ENCODE data around the gene PRKAB1.

PRKAB1 gene

DNA sequence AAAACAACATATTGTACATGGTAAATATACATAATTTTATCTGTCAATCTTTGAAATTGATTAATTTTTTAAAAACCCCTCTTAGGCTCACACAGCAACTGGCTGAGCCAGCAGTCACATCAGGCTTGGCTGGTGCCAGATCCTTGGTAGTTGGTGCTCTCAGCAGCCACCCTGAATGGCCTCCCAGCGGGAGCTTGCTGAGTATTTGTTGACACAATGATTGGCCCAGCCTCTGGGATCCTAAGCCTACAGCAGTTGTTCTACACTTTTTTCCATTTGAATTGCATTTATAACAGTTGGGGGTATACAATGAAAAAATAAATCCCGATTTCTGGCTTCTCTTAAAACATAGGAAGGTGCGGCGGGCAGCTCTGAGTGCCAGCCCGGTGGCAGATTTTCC, 11.1 kb downstream of the PRKAB1 start:
- DNase-seq (ENCODE audit: low read depth): no peak
- no peak overlapping the region for H3K4me3 ChIP-seq (ENCODE audit: low read length)
- TF ChIP-seq, protein P1, sequence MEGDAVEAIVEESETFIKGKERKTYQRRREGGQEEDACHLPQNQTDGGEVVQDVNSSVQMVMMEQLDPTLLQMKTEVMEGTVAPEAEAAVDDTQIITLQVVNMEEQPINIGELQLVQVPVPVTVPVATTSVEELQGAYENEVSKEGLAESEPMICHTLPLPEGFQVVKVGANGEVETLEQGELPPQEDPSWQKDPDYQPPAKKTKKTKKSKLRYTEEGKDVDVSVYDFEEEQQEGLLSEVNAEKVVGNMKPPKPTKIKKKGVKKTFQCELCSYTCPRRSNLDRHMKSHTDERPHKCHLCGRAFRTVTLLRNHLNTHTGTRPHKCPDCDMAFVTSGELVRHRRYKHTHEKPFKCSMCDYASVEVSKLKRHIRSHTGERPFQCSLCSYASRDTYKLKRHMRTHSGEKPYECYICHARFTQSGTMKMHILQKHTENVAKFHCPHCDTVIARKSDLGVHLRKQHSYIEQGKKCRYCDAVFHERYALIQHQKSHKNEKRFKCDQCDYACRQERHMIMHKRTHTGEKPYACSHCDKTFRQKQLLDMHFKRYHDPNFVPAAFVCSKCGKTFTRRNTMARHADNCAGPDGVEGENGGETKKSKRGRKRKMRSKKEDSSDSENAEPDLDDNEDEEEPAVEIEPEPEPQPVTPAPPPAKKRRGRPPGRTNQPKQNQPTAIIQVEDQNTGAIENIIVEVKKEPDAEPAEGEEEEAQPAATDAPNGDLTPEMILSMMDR (IDR thresholded peaks at IDR 0.05; ENCODE audit: insufficient read depth, low read depth, low read length, missing control alignments): no peak

DNA sequence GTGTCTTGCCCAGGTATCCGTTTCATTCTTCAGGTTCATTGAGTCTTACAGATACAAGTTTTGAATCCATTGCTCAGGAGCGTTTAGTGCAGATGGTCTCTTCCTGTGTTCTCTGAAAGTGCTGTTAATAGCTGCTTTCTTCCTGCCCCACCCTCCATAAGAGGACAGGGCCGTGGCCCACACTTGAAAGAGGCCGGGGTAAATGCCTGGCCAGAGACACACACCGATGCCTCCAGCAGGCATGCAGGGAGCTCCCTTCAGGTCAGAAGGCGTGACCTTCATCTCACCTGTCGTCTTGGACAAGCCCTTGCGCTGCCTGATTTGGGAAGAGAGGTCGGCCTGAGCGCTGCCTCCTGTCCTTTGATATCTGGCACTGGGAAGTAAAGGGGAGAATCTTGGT, 11.6 kb downstream of the PRKAB1 start:
- TF ChIP-seq, protein P1 (IDR thresholded peaks at IDR 0.05; ENCODE audit: insufficient read depth, low read depth, low read length, missing control alignments): no peak
- no peak overlapping the region for H3K4me3 ChIP-seq (ENCODE audit: low read length)
- DNase-seq (ENCODE audit: low read depth): no peak

DNA sequence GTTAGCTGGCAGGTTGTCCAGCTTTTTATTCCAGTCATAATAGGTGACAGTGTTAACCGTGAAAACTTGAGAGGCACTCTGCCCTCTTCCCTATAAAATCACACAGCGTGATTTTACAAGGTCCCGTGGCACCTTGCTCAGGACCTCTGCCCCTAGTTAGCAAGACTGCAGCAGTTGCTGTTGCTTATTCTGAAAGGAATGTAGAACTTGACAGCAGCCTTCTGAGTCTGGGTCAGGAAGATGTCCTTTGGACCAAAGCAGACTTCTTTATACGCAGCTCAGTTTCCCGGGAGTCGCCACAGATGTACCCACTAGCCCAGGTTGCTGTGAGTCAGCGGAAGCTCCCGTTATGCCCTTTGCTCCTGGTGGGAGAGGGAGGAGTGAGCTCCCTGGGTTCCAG, 13.2 kb downstream of the PRKAB1 start:
- no peak for DNase-seq (ENCODE audit: low read depth)
- H3K4me3 ChIP-seq (ENCODE audit: low read length): no peak overlapping the region
- TF ChIP-seq, protein P1 (IDR thresholded peaks at IDR 0.05; ENCODE audit: insufficient read depth, low read depth, low read length, missing control alignments): no peak

DNA sequence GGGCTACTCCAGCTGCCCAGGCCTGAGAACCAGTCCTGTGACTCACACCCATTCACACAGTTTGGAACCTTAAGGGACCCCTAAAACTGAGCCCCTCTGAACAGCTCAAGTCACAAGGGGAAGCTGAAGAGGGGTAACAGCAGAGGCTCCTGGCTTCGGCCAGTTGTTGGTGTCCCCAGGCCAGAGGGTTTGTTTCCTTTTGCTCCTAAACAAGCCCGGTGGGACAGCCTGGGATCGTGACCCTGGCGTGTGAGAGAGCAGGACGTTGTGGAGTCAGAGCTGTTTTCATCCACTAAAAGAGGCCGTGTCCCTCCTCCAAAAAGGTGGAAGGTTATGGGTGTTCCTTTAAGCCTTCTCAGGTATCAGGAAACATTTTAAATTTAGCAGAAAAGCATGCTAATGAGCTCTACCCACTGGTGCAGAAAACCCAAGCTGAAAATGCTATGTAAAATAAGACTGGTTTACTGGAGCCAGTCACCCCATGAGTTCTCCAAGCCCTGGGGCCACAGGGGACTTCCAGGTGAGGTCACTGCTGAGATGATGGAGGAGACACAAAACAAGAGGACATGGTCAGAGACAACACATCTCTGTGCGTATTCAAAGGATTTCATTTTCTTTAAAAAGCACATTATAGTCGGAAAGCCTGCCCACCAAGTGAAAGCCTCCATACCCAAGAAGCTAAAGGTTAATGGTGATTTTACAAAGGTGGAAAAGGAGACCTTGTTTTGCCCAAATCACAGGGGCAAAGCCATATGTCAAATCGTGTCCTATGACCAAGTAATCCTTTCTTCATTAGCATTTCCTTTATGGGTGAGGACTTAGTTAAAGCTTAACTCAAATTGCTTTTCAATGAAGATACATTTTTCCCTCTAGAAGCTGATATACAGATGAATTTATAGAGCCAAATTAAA, 14.1 kb downstream of the PRKAB1 start:
- DNase-seq (ENCODE audit: low read depth): peak; percentile 10
- TF ChIP-seq, protein P1 (IDR thresholded peaks at IDR 0.05; ENCODE audit: insufficient read depth, low read depth, low read length, missing control alignments): no peak
- H3K4me3 ChIP-seq (ENCODE audit: low read length): no peak overlapping the region

DNA sequence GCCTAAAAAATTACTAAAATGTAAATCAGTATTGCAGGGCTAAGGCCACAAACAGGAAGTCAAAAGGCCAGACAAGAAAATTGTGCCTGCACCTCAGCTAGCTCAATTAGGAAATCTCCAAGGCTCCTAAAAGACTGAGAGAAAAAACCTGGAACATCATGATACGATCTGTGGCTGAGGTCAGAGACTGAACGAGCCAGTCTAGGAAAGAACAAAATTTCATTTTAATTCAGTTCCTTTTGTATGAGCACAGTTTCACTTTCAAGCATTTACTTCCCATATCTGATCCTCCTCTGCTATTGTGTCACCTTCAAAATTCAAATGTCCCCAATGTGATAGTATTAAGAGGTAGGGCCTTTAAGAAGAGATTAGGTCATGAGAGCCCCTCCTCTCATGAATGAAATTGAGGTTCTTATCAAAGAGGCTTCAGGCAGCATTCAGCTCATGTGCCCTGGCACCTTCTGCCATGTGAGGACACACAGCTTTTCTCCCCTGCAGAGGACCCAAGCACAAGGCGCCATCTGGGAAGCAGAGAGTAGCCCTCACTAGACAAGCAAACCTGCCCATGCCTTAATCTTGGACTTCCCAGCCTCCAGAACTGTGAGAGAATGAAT, 14.8 kb downstream of the PRKAB1 start:
- TF ChIP-seq, protein P1 (IDR thresholded peaks at IDR 0.05; ENCODE audit: insufficient read depth, low read depth, low read length, missing control alignments): no peak
- DNase-seq (ENCODE audit: low read depth): no peak
- no peak overlapping the region for H3K4me3 ChIP-seq (ENCODE audit: low read length)

DNA sequence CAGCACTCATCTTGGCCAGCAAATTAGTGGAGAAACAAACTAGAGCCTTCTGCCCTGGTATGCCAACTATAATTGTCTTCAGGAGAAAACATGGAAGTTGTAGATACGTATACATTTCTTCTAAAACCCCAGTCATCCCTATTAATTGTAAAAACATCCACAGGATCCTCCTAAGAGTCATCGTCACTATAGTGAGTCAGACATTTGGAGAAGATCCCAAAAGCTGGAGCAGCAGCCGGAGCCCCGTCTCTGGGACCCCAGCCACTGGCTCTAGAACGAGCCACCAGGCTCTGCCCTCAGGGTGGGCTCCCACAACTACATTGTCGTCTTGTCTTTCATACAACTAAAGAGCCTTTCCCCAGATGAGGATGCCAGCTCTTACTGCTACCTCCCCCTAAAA, 15.5 kb downstream of the PRKAB1 start:
- TF ChIP-seq, protein P1 (IDR thresholded peaks at IDR 0.05; ENCODE audit: insufficient read depth, low read depth, low read length, missing control alignments): no peak
- DNase-seq (ENCODE audit: low read depth): no peak
- no peak overlapping the region for H3K4me3 ChIP-seq (ENCODE audit: low read length)

Data from epithelial cell of esophagus (primary cell).